ENCODE measurements around the gene ATCAY.
"Not testable (repeated sequence)": the region's sequence is repeated elsewhere in the genome, so short reads cannot be mapped to it uniquely, and the experiment has no call there.

ATCAY gene

GRCh38 chr19:3904233-3904632, 23.7 kb downstream of the ATCAY start:
- no peak for DNase-seq

- no peak for DNase-seq
Observed at GRCh38 chr19:3907626-3908265, 27.3 kb downstream of the ATCAY start.

DNA sequence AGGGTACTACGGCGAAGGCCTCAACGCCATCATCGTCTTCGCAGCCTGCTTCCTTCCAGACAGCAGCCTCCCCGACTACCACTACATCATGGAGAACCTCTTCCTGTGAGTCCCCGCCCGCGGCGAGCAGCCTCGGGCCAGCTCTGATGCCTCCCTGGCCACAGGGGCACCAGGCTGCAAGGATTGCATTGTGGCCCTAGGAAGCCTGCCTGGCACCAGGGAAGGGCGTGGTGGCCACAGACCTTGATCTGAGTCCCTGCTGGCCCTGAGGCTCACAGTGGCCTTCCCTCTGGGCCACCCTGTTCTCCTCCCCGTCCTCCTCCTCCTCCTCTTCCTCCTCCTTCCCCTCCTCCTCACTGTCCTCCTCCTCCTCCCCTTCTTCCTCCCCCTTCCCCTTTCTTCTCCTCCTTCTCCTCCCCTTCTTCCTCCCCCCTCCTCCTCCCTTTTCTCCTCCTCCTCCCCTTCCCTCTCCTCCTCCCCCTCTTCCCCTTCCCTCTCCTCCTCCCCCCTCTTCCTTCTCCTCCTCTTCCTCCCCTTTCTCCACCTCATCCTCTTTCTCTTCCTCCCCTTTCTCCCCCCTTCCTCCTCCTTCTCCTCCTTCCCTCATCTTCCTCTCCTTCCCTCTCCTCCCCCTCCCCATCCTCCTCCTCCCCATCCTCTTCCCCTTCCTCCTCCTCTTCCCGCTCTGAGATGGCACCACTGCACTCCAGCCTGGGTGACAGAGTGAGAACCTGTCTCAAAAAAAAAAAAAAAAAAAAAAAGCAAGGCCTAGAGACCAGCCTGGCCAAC, 28.0 kb downstream of the ATCAY start:
- no peak for DNase-seq

GRCh38 chr19:3910105-3910504, 29.6 kb downstream of the ATCAY start:
- no peak for DNase-seq

DNA sequence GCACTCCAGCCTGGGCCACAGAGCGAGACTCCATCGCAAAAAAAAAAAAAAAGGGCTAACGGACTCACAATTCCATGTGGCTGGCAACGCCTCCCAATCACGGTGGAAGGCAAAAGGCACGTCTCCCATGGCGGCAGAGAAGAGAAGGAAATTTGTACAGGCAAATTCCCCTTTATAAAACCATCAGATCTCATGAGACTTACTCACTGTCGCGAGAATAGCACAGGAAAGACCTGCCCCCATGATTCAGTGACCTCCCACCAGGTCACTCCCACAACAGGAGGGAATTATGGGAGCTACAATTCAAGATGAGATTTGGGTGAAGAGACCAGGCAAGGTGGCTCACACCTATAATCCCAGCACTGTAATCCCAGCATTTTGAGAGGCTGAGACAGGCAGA, 33.7 kb downstream of the ATCAY start:
- no peak for DNase-seq

- DNase-seq = no peak
Observed at GRCh38 chr19:3916033-3916432, 35.5 kb downstream of the ATCAY start.

GRCh38 chr19:3919793-3920192, 39.3 kb downstream of the ATCAY start:
- no peak for DNase-seq

DNA sequence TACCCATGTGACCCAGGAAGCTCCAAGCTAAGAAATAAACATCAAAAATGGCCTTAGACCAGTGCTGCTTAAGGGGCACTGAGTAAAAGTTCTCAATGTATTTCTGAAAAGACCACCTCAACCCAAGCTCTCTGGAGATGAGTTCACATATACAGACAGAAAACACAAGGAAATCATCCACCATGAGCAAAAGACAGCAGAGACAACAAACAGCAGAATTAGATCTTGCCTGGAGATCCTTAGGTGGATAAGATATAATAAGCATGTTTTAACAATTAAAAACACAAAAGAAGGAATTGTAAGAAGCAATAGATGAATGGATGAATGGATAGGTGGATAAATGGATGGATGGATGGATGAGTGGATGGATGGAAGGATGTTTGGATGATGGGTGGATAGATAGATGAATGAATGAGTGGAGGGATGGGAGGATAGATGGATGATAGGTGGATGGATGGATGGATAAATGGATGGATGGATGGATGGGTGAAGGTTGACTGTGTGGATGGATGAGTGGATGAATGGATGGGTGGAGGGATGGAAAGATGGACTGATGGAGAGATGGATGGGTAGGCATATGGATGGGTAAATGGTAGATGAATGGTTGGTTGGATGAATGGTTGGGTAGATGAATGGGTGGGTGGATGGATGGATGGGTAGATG, 42.7 kb downstream of the ATCAY start:
- no peak for DNase-seq

GRCh38 chr19:3923912-3924311, 43.4 kb downstream of the ATCAY start:
- no peak for DNase-seq

DNA sequence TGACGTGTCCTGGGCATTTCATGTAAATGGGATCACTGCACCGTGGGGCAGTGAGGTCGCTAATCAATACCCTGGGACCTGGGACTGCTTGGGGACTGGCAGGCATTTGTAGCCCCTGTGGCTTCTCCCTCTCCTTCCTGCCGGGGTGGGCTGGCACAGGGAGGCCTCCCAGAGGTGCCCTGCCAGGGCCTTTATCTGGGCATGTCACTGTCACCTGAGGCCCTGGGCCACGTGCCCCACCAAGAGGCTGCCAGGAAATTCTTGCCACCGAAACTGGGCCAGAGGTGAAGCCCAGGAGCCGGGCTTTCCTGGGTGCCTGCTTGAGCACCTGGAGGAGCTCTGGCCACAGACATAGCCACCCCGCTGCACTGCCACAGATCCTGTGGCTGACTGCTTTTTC, 50.6 kb downstream of the ATCAY start:
- no peak for DNase-seq

- DNase-seq = no peak
Observed at GRCh38 chr19:3932931-3933810, 52.7 kb downstream of the ATCAY start, which contains the start of gene NMRK2. TSS of gene NMRK2 (plus strand) at chr19:3933069. CDS start at chr19:3933672, 603 bp downstream.

GRCh38 chr19:3936506-3937442, 56.3 kb downstream of the ATCAY start:
- no peak for DNase-seq

GRCh38 chr19:3938300-3938950, 57.9 kb downstream of the ATCAY start:
- not testable (repeated sequence) for DNase-seq

DNA sequence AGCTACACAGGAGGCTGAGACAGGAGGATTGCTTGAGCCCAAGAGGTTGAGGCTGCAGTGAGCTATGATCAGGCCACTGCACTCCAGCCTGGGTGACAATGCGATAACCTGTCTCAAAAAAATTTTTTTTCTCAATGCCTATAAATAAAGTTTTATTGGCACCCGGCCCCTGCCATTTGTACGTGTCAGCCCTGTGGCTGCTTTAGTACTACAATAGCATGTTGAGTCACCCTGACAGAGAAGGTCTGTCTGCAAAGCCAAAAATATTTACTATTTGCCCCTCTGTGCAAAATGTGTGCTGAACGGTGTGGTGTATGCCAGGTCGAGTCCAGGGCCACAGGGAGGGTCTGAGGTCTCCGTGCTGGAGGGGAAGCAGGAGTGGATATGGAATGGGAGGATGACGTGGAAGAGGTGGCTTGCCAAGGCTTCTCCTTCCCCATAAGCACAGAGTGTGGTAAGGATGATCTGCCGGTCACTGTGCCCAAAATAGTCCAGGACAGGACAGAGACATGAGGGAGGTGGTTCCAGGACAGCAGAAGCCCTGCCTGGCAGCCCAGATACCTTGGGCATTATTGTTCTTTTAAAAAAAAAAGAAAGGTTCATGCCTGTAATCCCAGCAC, 62.4 kb downstream of the ATCAY start:
- DNase-seq = no peak

GRCh38 chr19:3944018-3944721, 63.7 kb downstream of the ATCAY start:
- no peak for DNase-seq

DNA sequence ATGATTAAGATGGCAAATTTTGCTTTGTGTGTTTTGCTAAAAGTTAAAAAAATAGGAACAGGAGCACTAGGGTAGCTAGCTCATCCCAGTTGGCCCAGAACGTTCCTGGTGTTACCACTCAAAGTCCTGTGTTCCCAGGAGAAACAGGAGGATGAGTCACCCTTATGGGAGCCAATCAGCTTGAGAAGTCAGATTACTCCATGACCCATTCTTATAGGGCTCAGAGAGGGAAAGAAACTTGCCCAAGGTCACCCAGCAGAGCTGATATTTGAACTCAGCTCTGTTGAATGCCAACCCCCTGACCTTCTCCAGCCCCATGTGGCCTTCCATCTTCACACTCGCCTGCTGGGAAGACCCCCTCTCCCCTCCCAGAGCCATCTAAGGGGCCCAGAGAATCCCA, 65.4 kb downstream of the ATCAY start:
- no peak for DNase-seq

DNA sequence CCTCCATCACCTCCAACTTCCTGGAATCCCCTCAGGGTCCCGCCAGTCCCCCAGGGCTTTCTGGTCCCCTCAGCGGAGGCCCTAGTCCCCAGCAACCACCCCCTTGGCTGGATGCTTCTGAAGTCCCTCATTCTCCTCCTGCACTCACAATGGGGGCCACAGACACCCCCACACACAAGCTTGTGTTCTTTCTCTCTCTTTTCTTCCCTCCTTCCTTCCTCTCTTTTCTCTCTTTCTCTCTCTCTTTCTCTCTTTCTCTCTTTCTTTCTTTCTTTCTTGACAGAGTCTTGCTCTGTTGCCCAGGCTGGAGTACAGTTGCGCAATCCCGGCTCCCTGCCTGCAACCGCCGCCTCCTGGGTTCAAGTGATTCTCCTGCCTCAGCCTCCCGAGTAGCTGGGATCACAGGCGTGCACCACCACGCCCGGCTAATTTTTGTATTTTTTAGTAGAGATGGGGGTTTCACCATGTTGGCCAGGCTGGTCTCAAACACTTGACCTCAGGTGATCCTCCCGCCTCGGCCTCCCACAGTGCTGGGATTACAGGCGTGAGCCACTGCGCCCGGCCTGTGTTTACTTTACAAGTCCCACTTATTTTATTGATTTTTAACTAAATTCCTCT, 66.9 kb downstream of the ATCAY start:
- not testable (repeated sequence) for DNase-seq

- DNase-seq = no peak
Observed at GRCh38 chr19:3949294-3949693, 68.8 kb downstream of the ATCAY start.

DNA sequence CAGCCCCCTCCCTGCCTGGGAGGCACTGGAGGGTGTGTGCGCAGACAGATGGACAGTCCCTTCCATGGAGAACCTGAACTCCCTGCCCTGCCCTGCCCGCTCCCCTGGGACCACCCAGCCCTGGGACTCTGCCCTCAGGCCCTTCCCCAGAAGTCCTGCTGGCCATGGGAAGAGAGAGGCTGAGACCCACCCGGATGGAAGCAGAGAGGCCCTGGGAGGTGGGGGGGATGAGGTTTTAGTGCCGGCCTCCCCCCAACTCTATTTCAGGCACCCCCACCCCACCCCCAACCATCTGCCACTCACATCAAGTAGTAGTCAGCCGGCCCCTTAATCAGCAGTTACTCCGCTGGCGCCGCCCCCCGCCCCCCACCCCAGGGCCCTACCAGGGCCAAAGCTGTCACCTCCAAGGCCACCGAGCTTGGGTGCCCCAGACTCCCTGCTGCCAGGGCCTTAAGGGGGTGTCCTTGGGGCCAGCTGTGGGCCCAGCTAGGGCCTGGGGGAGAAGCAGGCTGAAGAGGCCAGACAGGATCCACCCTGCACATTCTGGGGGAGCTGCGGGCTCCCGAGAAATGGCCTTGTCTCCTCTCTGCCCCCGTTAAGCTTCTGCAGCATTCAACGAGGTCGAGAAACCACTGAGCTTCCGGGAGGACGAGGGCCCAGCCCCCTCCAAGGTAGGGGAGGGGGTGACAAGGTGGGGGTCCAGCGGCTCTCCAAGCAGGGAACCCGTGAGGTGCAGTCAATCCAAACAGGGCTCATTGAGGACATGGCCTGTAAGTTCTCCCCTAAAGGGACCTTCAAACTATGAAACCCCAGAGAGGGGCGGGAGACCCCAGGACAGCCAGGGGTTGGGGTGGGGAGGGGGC, 69.7 kb downstream of the ATCAY start:
- DNase-seq = no peak
